CD14-positive monocyte (primary cell): ENCODE measurements around the gene IL5RA. TPM values are rescaled to one million over a fixed set of nuclear protein-coding genes. Genes with fewer than 3 reads are reported as not detected.

Experiments
- DNase-seq, 3 donors: peaks; one replicate each; pipeline ENCODE4 v3.0.0-alpha.2; 2011 to 2022
- H2AFZ ChIP-seq: 2 replicates; pipeline ENCODE4 v1.6.0; 2012; ENCODE audit warnings: mild to moderate bottlenecking, low read depth, low read length, inconsistent platforms; ENCODE audit not compliant: insufficient read depth, poor library complexity, severe bottlenecking
- H3K27ac ChIP-seq, 2 donors: 1 replicate in 1 of 2; 2 replicates in 1 of 2; pipeline ENCODE4 v1.5.1; 2012 to 2013; ENCODE audit warnings: low read length in 2 of 2, control low read depth in 1 of 2, inconsistent platforms in 1 of 2, low read depth in 1 of 2, mild to moderate bottlenecking in 1 of 2
- H3K27me3 ChIP-seq, 2 donors: one replicate each; pipeline versions ENCODE4 v1.6.0 to v1.6.1; 2011 to 2013; ENCODE audit warnings: low read length in 2 of 2; ENCODE audit not compliant: control insufficient read depth in 2 of 2, insufficient read depth in 2 of 2
- H3K36me3 ChIP-seq, 2 donors: replicated peaks in 1 of 2; 1 replicate in 1 of 2; 2 replicates in 1 of 2; pipeline versions ENCODE4 v1.5.1 to v1.6.1; 2012 to 2013; ENCODE audit warnings: low read length in 2 of 2, control low read depth in 1 of 2, inconsistent platforms in 1 of 2, mild to moderate bottlenecking in 1 of 2; ENCODE audit not compliant: insufficient read depth in 2 of 2, control insufficient read depth in 1 of 2
- H3K4me1 ChIP-seq, 2 donors: 1 replicate in 1 of 2; 2 replicates in 1 of 2; pipeline versions ENCODE4 v1.5.1 to v1.6.1; 2012 to 2013; ENCODE audit warnings: low read length in 2 of 2, control low read depth in 1 of 2, inconsistent platforms in 1 of 2, mild to moderate bottlenecking in 1 of 2, moderate library complexity in 1 of 2; ENCODE audit not compliant: insufficient read depth in 2 of 2, control insufficient read depth in 1 of 2
- H3K4me2 ChIP-seq: replicated peaks from 2 replicates; pipeline ENCODE3; 2012; ENCODE audit warnings: low read length, moderate library complexity, mild to moderate bottlenecking; ENCODE audit not compliant: poor library complexity, severe bottlenecking; ENCODE audit errors: extremely low read depth
- H3K4me3 ChIP-seq, 3 experiments: fragments of 200-600 bp in 1 of 3; sonication (generic) in 1 of 3; replicated peaks in 1 of 3; 1 replicate in 2 of 3; 2 replicates in 1 of 3; pipeline ENCODE4 v1.5.1; 2011 to 2013; ENCODE audit warnings: low read length in 3 of 3, mild to moderate bottlenecking in 3 of 3, control low read depth in 2 of 3, low read depth in 2 of 3, inconsistent platforms in 1 of 3, moderate library complexity in 1 of 3
- H3K79me2 ChIP-seq: 2 replicates; pipeline ENCODE4 v1.6.0; 2012; ENCODE audit warnings: mild to moderate bottlenecking, control low read depth, inconsistent platforms, low read length, moderate library complexity; ENCODE audit not compliant: insufficient read depth
- H3K9ac ChIP-seq: 2 replicates; pipeline ENCODE4 v1.6.0; 2017; ENCODE audit warnings: low read length, mild to moderate bottlenecking; ENCODE audit not compliant: insufficient read depth, poor library complexity, severe bottlenecking
- H3K9me3 ChIP-seq, 2 donors: replicated peaks in 1 of 2; 1 replicate in 1 of 2; 2 replicates in 1 of 2; pipeline versions ENCODE4 v1.5.1 to v1.6.1; 2012 to 2013; ENCODE audit warnings: low read length in 2 of 2, control low read depth in 1 of 2; ENCODE audit not compliant: control insufficient read depth in 1 of 2, insufficient read depth in 1 of 2
- H4K20me1 ChIP-seq: 2 replicates; pipeline ENCODE4 v1.6.0; 2012; ENCODE audit warnings: mild to moderate bottlenecking, low read length, control low read depth, moderate library complexity; ENCODE audit not compliant: insufficient read depth
- H3K27ac Mint-ChIP-seq, 7 donors: one replicate each; pipeline ENCODE4 v1.8.0; 2020; ENCODE audit warnings: mild to moderate bottlenecking in 7 of 7, mixed read lengths in 7 of 7, moderate library complexity in 6 of 7, inconsistent platforms in 2 of 7
- H3K27me3 Mint-ChIP-seq, 3 donors: one replicate each; pipeline ENCODE4 v1.8.0; 2021 to 2022; ENCODE audit warnings: low read depth in 3 of 3, mild to moderate bottlenecking in 3 of 3, mixed read lengths in 3 of 3, moderate library complexity in 3 of 3, inconsistent platforms in 1 of 3
- H3K36me3 Mint-ChIP-seq, 2 donors: one replicate each; pipeline ENCODE4 v1.8.0; 2020; ENCODE audit warnings: mixed read lengths in 2 of 2, inconsistent platforms in 1 of 2, mild to moderate bottlenecking in 1 of 2
- H3K4me1 Mint-ChIP-seq: one replicate; pipeline ENCODE4 v1.8.0; 2020; ENCODE audit warnings: mild to moderate bottlenecking, mixed read lengths
- H3K4me3 Mint-ChIP-seq, 2 donors: one replicate each; pipeline ENCODE4 v1.8.0; 2020; ENCODE audit warnings: mild to moderate bottlenecking in 2 of 2, mixed read lengths in 2 of 2, moderate library complexity in 1 of 2
- H3K9me3 Mint-ChIP-seq, 7 donors: one replicate each; pipeline ENCODE4 v1.8.0; 2020 to 2022; ENCODE audit warnings: mixed read lengths in 7 of 7, mild to moderate bottlenecking in 6 of 7, moderate library complexity in 6 of 7, inconsistent platforms in 2 of 7
- WGBS: methylation state at CpG from one replicate; pipeline ENCODE4 v1.1.5; 2013; ENCODE audit warnings: missing lambda C conversion rate; ENCODE audit not compliant: insufficient coverage; 5-methylcytosine and 5-hydroxymethylcytosine counted together
- intact Hi-C, 2 donors: fragments of 100-400 bp; cut with micrococcal nuclease; formaldehyde crosslinking; loops; one replicate each; pipeline versions ENCODE4 v1.15.0 to v1.15.1; 2023
- polyA plus RNA-seq, 3 donors: library from polyadenylated mRNA; depleted of rRNA in 1 of 3; unstranded in 2 of 3; stranded (reverse) in 1 of 3; fragments of 300-500 nt in 2 of 3; fragments of >200 nt in 1 of 3; fragmentation: Illumina TruSeq in 2 of 3; gene quantifications; 1 replicate in 2 of 3; 2 replicates in 1 of 3; pipeline ENCODE4 v1.2.3, GENCODE V29; 2012 to 2021
- TF ChIP-seq, protein P1 (sequence below): fragments of 200-600 bp; IDR thresholded peaks from one replicate; pipeline ENCODE4 v1.8.0; 2022; ENCODE audit warnings: antibody characterized with exemption, mild to moderate bottlenecking

Gene IL5RA
- polyA plus RNA-seq, 3 donors: not detected

DNA sequence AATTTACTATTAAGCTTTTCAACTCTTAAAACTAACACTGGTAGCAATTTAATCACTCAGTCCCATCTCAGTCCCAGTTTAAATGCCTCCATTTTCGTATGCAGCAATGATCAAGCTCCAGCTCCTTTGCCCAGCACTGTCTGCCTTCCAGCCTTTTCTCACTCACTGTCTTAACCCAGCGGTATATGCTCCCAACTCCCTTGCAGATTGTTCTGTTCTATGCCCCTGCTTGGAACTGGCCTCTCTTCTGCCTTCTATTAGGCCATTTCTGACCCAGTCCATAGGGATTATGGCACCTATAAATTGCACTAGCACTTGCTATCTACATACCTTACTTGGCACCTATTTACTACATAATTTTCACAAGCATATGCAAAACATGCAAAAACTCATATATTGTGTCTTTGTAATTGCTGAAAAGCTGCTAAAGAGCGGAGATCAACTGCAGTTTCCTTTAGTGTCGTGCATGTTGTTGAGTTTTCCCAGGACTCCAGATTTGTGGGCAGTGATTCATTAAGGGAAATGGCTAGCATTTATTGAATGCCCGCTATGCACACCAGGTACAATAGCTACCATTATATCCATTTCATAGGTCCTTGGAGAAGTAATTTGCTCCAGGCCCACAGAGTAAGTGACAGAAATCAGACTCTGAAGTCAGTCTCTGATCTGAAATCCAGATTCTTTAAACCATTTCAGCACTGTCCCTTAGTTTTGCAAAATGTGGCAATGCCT lies 44.9 kb upstream of the IL5RA start:
- Histone ChIP-seq H3K79me2 (no peaks in the 10 kb centered on the region), H3K36me3 (peaks cover 94 to 100% of the 10 kb centered on the region in 2 donors), H3K27ac (no peak overlapping the region), H3K4me1 (no peaks in the 10 kb centered on the region), H3K9ac (no peak overlapping the region), H3K27me3 (no peaks in the 10 kb centered on the region), H3K4me2 (no peak overlapping the region), H2AFZ (no peak overlapping the region), H4K20me1 (peaks cover 57% of the 10 kb centered on the region), H3K9me3 (no peaks in the 10 kb centered on the region), H3K4me3 (no peak overlapping the region)
- H3K4me3 Mint-ChIP-seq: no peak overlapping the region
- H3K9me3 Mint-ChIP-seq: no peaks in the 10 kb centered on the region
- peak overlapping the region in 3 of 7 donors; percentile 4 to 11 (median 10) for H3K27ac Mint-ChIP-seq
- 96% methylated on average over 2 of the region's 5 CpGs for WGBS
- intact Hi-C loops: no loop called here
- no peak for DNase-seq
- no peaks in the 10 kb centered on the region for H3K4me1 Mint-ChIP-seq
- H3K36me3 Mint-ChIP-seq: peaks cover 85 to 92% of the 10 kb centered on the region in 2 donors
- TF ChIP-seq, protein P1, sequence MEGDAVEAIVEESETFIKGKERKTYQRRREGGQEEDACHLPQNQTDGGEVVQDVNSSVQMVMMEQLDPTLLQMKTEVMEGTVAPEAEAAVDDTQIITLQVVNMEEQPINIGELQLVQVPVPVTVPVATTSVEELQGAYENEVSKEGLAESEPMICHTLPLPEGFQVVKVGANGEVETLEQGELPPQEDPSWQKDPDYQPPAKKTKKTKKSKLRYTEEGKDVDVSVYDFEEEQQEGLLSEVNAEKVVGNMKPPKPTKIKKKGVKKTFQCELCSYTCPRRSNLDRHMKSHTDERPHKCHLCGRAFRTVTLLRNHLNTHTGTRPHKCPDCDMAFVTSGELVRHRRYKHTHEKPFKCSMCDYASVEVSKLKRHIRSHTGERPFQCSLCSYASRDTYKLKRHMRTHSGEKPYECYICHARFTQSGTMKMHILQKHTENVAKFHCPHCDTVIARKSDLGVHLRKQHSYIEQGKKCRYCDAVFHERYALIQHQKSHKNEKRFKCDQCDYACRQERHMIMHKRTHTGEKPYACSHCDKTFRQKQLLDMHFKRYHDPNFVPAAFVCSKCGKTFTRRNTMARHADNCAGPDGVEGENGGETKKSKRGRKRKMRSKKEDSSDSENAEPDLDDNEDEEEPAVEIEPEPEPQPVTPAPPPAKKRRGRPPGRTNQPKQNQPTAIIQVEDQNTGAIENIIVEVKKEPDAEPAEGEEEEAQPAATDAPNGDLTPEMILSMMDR: no peak
- no peaks in the 10 kb centered on the region for H3K27me3 Mint-ChIP-seq

DNA sequence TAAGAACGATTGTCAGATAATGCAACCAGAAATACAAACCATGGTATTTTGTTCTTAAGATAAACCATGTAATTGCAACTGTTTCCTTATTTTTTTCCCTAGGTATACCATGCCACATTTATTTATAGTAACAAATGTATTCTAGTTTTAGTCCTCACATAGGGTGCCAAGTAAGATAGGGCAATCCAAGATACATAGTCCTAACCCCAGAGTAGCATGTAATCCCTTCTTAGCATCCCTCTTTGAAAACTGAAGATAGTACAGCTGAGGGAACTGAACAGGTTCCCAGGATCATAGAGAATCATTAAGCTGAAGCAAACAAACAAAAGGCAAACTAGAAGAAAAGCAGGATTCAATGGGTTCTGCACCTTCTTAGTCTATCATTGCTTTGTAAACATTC lies 41.3 kb upstream of the IL5RA start:
- intact Hi-C loops: no loop called here
- H3K27ac ChIP-seq: no peak overlapping the region

More for the DNA sequence above, 41.3 kb upstream of the IL5RA start:
- H3K27me3 ChIP-seq: no peaks in the 10 kb centered on the region
- TF ChIP-seq, protein P1: no peak
- H3K36me3 ChIP-seq: peaks cover 96 to 100% of the 10 kb centered on the region in 2 donors
- no peak overlapping the region for H3K9ac ChIP-seq
- no peaks in the 10 kb centered on the region for H3K79me2 ChIP-seq
- no peaks in the 10 kb centered on the region for H3K4me1 ChIP-seq
- H3K9me3 Mint-ChIP-seq: no peaks in the 10 kb centered on the region
- no peak overlapping the region for H3K4me3 Mint-ChIP-seq
- H3K4me2 ChIP-seq: no peak overlapping the region
- H3K4me3 ChIP-seq: no peak overlapping the region
- peak overlapping the region in 1 of 7 donors; percentile 54 for H3K27ac Mint-ChIP-seq
- H3K4me1 Mint-ChIP-seq: no peaks in the 10 kb centered on the region
- H2AFZ ChIP-seq: no peak overlapping the region
- no CpG with 5 or more reads among the region's 1 CpG for WGBS
- DNase-seq: no peak
- H4K20me1 ChIP-seq: peaks cover 46% of the 10 kb centered on the region
- no peaks in the 10 kb centered on the region for H3K27me3 Mint-ChIP-seq
- H3K36me3 Mint-ChIP-seq: peaks cover 78 to 87% of the 10 kb centered on the region in 2 donors
- no peaks in the 10 kb centered on the region for H3K9me3 ChIP-seq
